Gastrocnemius medialis (tissue), 4 donors: ENCODE results near the gene SASH1. TPM values are rescaled to one million over a fixed set of nuclear protein-coding genes. Genes with fewer than 3 reads are reported as not detected.
"Not testable (repeated sequence)": the region's sequence is repeated elsewhere in the genome, so short reads cannot be mapped to it uniquely, and the experiment has no call there.

Experiments used
- ATAC-seq, 2 donors: fragments of 150-250 bp; one replicate each; pipeline ENCODE4 v1.9.1; 2016
- DNase-seq, 2 donors: peaks; one replicate each; pipeline ENCODE4 v3.0.0-alpha.2; 2019
- H3K27ac ChIP-seq, 4 donors: fragments of 200-600 bp; sonication (generic); 1 replicate in 1 of 4; 2 replicates in 3 of 4; pipeline ENCODE4 v1.5.1; 2016 to 2018; ENCODE audit warnings: mild to moderate bottlenecking in 2 of 4, moderate library complexity in 1 of 4
- H3K27me3 ChIP-seq, 3 donors: fragments of 200-600 bp; sonication (generic) in 2 of 3; 1 replicate in 1 of 3; 2 replicates in 2 of 3; pipeline versions ENCODE4 v1.5.1 to v1.6.0; 2016 to 2019; ENCODE audit warnings: mild to moderate bottlenecking in 1 of 3, moderate library complexity in 1 of 3
- H3K36me3 ChIP-seq, 2 donors: fragments of 200-600 bp; sonication (generic) in 1 of 2; one replicate each; pipeline ENCODE4 v1.5.1; 2017 to 2018
- H3K4me1 ChIP-seq, 2 donors: fragments of 200-600 bp; sonication (generic) in 1 of 2; one replicate each; pipeline ENCODE4 v1.5.1; 2016 to 2017; ENCODE audit warnings: mild to moderate bottlenecking in 2 of 2
- H3K4me3 ChIP-seq, 4 donors: fragments of 200-600 bp; sonication (generic) in 3 of 4; 1 replicate in 1 of 4; 2 replicates in 3 of 4; pipeline ENCODE4 v1.5.1; 2016 to 2019; ENCODE audit warnings: mild to moderate bottlenecking in 2 of 4
- H3K9me3 ChIP-seq, 3 donors: fragments of 200-600 bp; sonication (generic) in 2 of 3; 1 replicate in 1 of 3; 2 replicates in 2 of 3; pipeline ENCODE4 v1.5.1; 2016 to 2019
- POLR2A ChIP-seq, 2 donors: fragments of 450-650 bp; IDR thresholded peaks; one replicate each; pipeline ENCODE4 v1.6.1; 2017; ENCODE audit warnings: antibody characterized with exemption in 2 of 2, mild to moderate bottlenecking in 2 of 2, moderate library complexity in 2 of 2
- in situ Hi-C, 4 donors: fragments of 200-750 bp; cut with MboI; loops; one replicate each; pipeline versions ENCODE4 v1.15.0 to v1.8.0; 2017; ENCODE audit warnings: low sequenced_read_pairs in 4 of 4
- intact Hi-C: fragments of 100-400 bp; cut with DNase I; formaldehyde crosslinking; loops from one replicate; pipeline ENCODE4 v1.15.1; 2023; ENCODE audit warnings: low total_unique reads
- total RNA-seq, 4 donors: library from RNA; depleted of rRNA; stranded (reverse); fragments of >200 nt; gene quantifications; one replicate each; pipeline versions ENCODE4 v1.1.0 to v1.2.3, GENCODE V29; 2016
- TF ChIP-seq, protein P1 (sequence below), 5 experiments: fragments of 450-650 bp in 3 of 5; fragments of 200-600 bp in 2 of 5; sonication (generic) in 2 of 5; IDR thresholded peaks in 4 of 5; conservative IDR thresholded peaks in 1 of 5; 1 replicate in 4 of 5; 2 replicates in 1 of 5; pipeline ENCODE4 v1.5.1; 2016 to 2019; ENCODE audit warnings: antibody characterized with exemption in 5 of 5, mild to moderate bottlenecking in 3 of 5, moderate library complexity in 3 of 5

Gene SASH1
- total RNA-seq, 4 donors from 2014 or later, result 28.2 to 42.4 (median 35.4) TPM

DNA sequence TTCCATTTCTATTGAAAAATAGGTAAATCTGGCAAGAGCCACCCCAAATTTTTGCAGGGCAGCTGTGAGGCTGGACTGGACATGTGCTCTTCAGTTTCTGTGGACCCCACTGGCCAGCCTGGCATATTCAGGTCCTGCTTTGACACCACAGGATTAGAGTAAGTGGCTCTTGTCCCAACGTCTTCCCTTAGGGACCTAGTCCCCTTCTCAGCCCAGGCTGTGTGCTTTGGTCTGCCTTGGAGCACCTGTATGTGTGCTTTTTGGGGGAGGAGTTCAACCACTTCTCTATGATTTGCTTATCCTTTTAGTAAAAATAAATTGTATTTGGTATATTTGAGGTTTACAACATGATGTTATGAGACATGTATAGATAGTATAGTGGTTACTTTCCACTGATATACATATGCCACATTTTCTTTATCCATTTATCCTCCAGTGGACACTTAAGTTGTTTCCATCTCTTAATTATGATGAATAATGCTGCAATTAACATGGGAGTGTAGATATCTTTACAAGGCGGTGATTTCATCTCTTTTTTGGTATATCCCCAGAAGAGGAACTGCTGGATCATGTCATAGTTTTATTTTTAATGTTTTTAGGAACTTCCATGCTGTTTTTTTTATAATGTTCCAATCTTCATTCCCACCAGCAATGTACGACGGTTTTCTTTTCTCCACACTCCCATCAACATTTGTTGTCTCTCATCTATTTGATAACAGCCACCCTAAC is 236.4 kb downstream of the SASH1 start:
- DNase-seq, result no peak
- intact Hi-C loops, result loop anchor here (1.0 to 5.0 kb wide), 4 partner anchors 32 to 369 kb away; partner anchors contain the start of gene UST

DNA sequence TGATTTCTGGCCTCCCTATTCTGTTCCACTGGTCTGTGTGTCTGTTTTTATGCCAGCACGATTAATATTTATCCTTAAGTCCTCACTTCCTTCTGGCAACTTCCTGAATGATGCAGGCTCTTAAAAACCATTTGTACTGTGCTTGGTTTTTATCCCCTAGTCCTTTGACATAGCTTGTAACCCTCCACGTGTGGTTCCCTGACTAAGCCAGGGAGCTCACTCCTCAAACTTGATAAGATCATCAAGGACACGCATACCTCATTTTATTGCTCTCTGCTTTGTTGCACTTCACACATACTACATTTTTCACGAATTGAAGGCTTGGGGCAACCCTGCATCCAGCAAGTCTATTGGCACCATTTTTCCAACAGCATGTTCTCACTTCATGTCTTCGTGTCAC is 237.8 kb downstream of the SASH1 start:
- Histone ChIP-seq H3K9me3 (no peaks in the 10 kb centered on the region), H3K27me3 (no peaks in the 10 kb centered on the region), H3K36me3 (no peaks in the 10 kb centered on the region), H3K4me3 (no peak overlapping the region), H3K27ac (no peak overlapping the region), H3K4me1 (no peaks in the 10 kb centered on the region)
- intact Hi-C loops (no loop called here), in situ Hi-C loops (loop anchor here in 3 of 4 donors (10.0 kb wide), 3 partner anchors 114 to 374 kb away; no protein-coding TSS in a partner anchor)
- DNase-seq (no peak), ATAC-seq (no peak)
- TF ChIP-seq, protein P1, sequence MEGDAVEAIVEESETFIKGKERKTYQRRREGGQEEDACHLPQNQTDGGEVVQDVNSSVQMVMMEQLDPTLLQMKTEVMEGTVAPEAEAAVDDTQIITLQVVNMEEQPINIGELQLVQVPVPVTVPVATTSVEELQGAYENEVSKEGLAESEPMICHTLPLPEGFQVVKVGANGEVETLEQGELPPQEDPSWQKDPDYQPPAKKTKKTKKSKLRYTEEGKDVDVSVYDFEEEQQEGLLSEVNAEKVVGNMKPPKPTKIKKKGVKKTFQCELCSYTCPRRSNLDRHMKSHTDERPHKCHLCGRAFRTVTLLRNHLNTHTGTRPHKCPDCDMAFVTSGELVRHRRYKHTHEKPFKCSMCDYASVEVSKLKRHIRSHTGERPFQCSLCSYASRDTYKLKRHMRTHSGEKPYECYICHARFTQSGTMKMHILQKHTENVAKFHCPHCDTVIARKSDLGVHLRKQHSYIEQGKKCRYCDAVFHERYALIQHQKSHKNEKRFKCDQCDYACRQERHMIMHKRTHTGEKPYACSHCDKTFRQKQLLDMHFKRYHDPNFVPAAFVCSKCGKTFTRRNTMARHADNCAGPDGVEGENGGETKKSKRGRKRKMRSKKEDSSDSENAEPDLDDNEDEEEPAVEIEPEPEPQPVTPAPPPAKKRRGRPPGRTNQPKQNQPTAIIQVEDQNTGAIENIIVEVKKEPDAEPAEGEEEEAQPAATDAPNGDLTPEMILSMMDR (IDR thresholded peaks at IDR 0.05 in 4 of 5, conservative IDR thresholded peaks at IDR 0.05 in 1 of 5), result no peak
- no peak for TF ChIP-seq POLR2A (IDR thresholded peaks at IDR 0.05)

More for the DNA sequence above, 236.4 kb downstream of the SASH1 start:
- Histone ChIP-seq H3K9me3 (no peaks in the 10 kb centered on the region), H3K4me1 (no peaks in the 10 kb centered on the region), H3K27ac (no peak overlapping the region), H3K4me3 (no peak overlapping the region), H3K36me3 (no peaks in the 10 kb centered on the region), H3K27me3 (no peaks in the 10 kb centered on the region)
- TF ChIP-seq, protein P1 (IDR thresholded peaks at IDR 0.05 in 4 of 5, conservative IDR thresholded peaks at IDR 0.05 in 1 of 5), result no peak
- no peak for TF ChIP-seq POLR2A (IDR thresholded peaks at IDR 0.05)
- ATAC-seq, result no peak
- in situ Hi-C loops, result loop anchor here in 3 of 4 donors (5.0 to 10.0 kb wide), 2 partner anchors 373 to 856 kb away; no protein-coding TSS in a partner anchor

DNA sequence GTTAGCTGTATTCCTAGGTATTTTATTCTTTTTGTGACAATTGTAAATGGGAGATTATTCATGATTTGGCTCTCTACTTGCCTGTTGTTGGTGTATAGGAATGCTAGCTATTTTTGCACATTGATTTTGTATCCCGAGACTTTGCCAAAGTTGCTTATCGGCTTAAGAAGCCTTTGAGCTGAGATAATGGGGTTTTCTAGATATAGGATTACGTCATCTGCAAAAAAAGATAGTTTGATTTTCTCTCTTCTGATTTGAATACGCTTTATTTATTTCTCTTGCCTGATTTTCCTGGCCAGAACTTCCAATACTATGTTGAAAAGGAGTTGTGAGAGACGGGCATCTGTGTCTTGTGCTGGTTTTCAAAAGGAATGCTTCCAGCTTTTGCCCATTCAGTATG is 241.0 kb downstream of the SASH1 start:
- no peak overlapping the region for H3K4me3 ChIP-seq
- H3K9me3 ChIP-seq, result no peaks in the 10 kb centered on the region
- H3K4me1 ChIP-seq, result no peaks in the 10 kb centered on the region
- H3K36me3 ChIP-seq, result no peaks in the 10 kb centered on the region
- no peaks in the 10 kb centered on the region for H3K27me3 ChIP-seq
- ATAC-seq, result no peak
- in situ Hi-C loops (loop anchor here in 3 of 4 donors (10.0 kb wide), 3 partner anchors 111 to 371 kb away; no protein-coding TSS in a partner anchor), intact Hi-C loops (no loop called here)
- TF ChIP-seq POLR2A (IDR thresholded peaks at IDR 0.05), result no peak
- TF ChIP-seq, protein P1 (IDR thresholded peaks at IDR 0.05 in 4 of 5, conservative IDR thresholded peaks at IDR 0.05 in 1 of 5), result no peak
- H3K27ac ChIP-seq, result no peak overlapping the region
- DNase-seq, result no peak

DNA sequence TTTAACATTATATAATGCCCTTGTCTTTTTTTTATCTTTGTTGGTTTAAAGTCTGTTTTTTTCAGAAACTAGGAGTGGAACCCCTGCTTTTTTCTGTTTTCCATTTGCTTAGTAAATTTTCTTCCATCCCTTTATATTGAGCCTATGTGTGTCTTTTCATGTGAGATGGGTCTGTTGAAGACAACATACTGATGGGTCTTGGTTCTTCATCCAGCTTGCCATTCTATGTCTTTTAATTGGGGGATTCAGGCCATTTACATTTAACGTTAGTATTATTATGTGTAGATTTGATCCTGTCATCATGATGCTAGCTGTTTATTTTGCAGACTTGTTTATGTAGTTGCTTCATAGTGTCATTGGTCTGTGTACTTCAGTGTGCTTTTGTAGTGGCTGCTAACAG is 243.0 kb downstream of the SASH1 start:
- H3K27me3 ChIP-seq, H3K27ac ChIP-seq, H3K9me3 ChIP-seq, H3K36me3 ChIP-seq, ATAC-seq, H3K4me3 ChIP-seq, intact Hi-C loops, H3K4me1 ChIP-seq, DNase-seq: not testable (repeated sequence)
- in situ Hi-C loops, result loop anchor here in 3 of 4 donors (5.0 to 10.0 kb wide), 4 partner anchors 109 to 369 kb away; no protein-coding TSS in a partner anchor

DNA sequence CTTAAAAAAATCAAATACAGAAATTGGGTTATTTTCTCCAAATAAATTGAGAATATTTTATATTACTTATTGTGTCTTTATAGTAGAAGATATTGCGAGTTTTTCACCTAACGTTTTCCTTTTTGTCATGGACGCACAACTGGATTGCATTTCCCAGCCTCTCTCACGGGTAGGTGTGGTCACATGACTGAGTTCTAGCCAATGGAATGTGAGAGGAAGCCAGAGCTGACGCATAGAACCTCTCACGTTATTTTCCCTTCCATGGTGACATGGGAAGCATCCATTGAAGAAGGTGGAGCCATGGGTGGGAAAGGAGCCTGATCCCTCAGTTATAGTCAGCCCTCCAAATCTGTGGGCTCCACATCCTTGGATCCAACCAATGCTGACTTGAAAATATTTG is 248.2 kb downstream of the SASH1 start:
- ATAC-seq, result no peak

More for the DNA sequence above, 248.2 kb downstream of the SASH1 start:
- no peak for TF ChIP-seq POLR2A (IDR thresholded peaks at IDR 0.05)
- TF ChIP-seq, protein P1 (IDR thresholded peaks at IDR 0.05 in 4 of 5, conservative IDR thresholded peaks at IDR 0.05 in 1 of 5), result no peak
- Histone ChIP-seq H3K27ac (no peak overlapping the region), H3K4me1 (no peaks in the 10 kb centered on the region), H3K9me3 (no peaks in the 10 kb centered on the region), H3K27me3 (no peaks in the 10 kb centered on the region), H3K4me3 (no peak overlapping the region), H3K36me3 (no peaks in the 10 kb centered on the region)
- intact Hi-C loops, result no loop called here
- DNase-seq, result no peak
- in situ Hi-C loops, result no loop called here
